Pancreas (tissue), 10 donors: ENCODE results near the gene N4BP3. TPM values are rescaled to one million over a fixed set of nuclear protein-coding genes. Genes with fewer than 3 reads are reported as not detected.

Source experiments
- ATAC-seq, 4 donors: fragments of 200-7000 bp; cut with Tn5 transposase; one replicate each; pipeline versions ENCODE4 v1.8.0 to v1.9.1; 2020; ENCODE audit warnings: mild to moderate bottlenecking in 4 of 4, moderate library complexity in 4 of 4
- DNase-seq, 6 donors: peaks; one replicate each; pipeline ENCODE4 v3.0.0-alpha.2; 2020
- FAIRE-seq: peaks from 2 replicates; lab custom pipeline; 2012; peaks lifted over from hg19 to GRCh38; lab: Jason Lieb, UNC
- H3K27ac ChIP-seq, 4 donors: fragments of 200-600 bp; sonication (generic); 1 replicate in 3 of 4; 2 replicates in 1 of 4; pipeline versions ENCODE4 v1.5.0 to v1.8.0; 2020
- H3K27me3 ChIP-seq, 4 donors: fragments of 200-600 bp; one replicate each; pipeline ENCODE4 v1.8.0; 2021
- H3K36me3 ChIP-seq, 3 donors: fragments of 200-600 bp; sonication (generic) in 1 of 3; one replicate each; pipeline versions ENCODE4 v1.5.0 to v1.8.0; 2020 to 2021
- H3K4me1 ChIP-seq, 3 donors: fragments of 200-600 bp; one replicate each; pipeline ENCODE4 v1.8.0; 2021
- H3K4me3 ChIP-seq, 4 donors: fragments of 200-600 bp; sonication (generic) in 2 of 4; one replicate each; pipeline versions ENCODE4 v1.5.0 to v1.8.0; 2020 to 2021
- H3K9me3 ChIP-seq, 4 donors: fragments of 200-600 bp; one replicate each; pipeline ENCODE4 v1.8.0; 2021
- CTCF ChIP-seq, 4 donors: fragments of 200-600 bp; sonication (generic) in 3 of 4; IDR thresholded peaks; one replicate each; pipeline versions ENCODE4 v1.5.0 to v1.8.0; 2021; ENCODE audit warnings: antibody characterized with exemption in 4 of 4
- WGBS, 2 donors: extraction: QIAGEN DNeasy Blood & Tissue Kit; methylation state at CpG; one replicate each; pipeline ENCODE4 v1.1.7; 2013; 5-methylcytosine and 5-hydroxymethylcytosine counted together
- intact Hi-C, 3 donors: fragments of 100-400 bp; cut with DNase I; formaldehyde crosslinking; loops; one replicate each; pipeline versions ENCODE4 v1.11.1 to v1.14.2; 2022
- polyA plus RNA-seq, 2 donors: library from polyadenylated mRNA; stranded (reverse); fragments of 200-250 nt; gene quantifications; one replicate each; pipeline ENCODE4 v1.2.3, GENCODE V29; 2013
- total RNA-seq, 6 donors: library from RNA; stranded (reverse); fragmentation: NEBNext Ultra II Directional in 4 of 6; extraction: Animal tissue kit (Norgen Biotek cat#: 25700) in 4 of 6; gene quantifications; one replicate each; pipeline versions ENCODE4 v1.2.1 to v1.2.4, GENCODE V29; 2021 to 2023
- donor health status: healthy with polysubstance abuse.
- donor health status: DM: no; HTN: no; CAD: no; lungs with moderate emphysema.
- donor health status: DM: no; HTN: no; CAD: no.
- donor health status: control.
- donor health status: control.
- donor health status: Bipolar disorder and iron deficiency.
- donor health status: DM: yes; HTN: yes; CAD: no.
- donor health status: DM: no; HTN: no; CAD: no.
- donor health status: DM: no; HTN: no; CAD: no.
- donor health status: DM: yes; HTN: yes; CAD: no.

The N4BP3 gene
- total and polyA plus RNA-seq, 8 donors: 0.23 to 1.1 (median 0.59) TPM

GRCh38 chr5:178137991-178138390 is 24.7 kb downstream of the N4BP3 start:
- Histone ChIP-seq H3K27ac (no peak overlapping the region), H3K36me3 (peaks cover 0 to 12% (median 0%) of the 10 kb centered on the region in 3 donors), H3K4me3 (no peak overlapping the region), H3K27me3 (no peaks in the 10 kb centered on the region), H3K9me3 (no peaks in the 10 kb centered on the region), H3K4me1 (peaks cover 0 to 3% (median 0%) of the 10 kb centered on the region in 3 donors)
- 90 to 93% methylated on average over 12 of the region's 12 CpGs for WGBS, 2 donors
- ATAC-seq: no peak
- no peak for FAIRE-seq
- peak in 1 of 6 donors; percentile 37 for DNase-seq
- no peak for TF ChIP-seq CTCF (IDR thresholded peaks at IDR 0.05)
- intact Hi-C loops: no loop called here

GRCh38 chr5:178141550-178141949 is 28.2 kb downstream of the N4BP3 start:
- WGBS, 2 donors: 96 to 98% methylated on average over 4 of the region's 4 CpGs
- Histone ChIP-seq H3K27me3 (no peaks in the 10 kb centered on the region), H3K4me1 (no peaks in the 10 kb centered on the region), H3K9me3 (no peaks in the 10 kb centered on the region), H3K27ac (no peak overlapping the region), H3K36me3 (peaks cover 0 to 36% (median 0%) of the 10 kb centered on the region in 3 donors), H3K4me3 (no peak overlapping the region)
- TF ChIP-seq CTCF (IDR thresholded peaks at IDR 0.05): no peak
- FAIRE-seq (no peak), DNase-seq (no peak), ATAC-seq (no peak)
- intact Hi-C loops: no loop called here

- Histone ChIP-seq H3K4me1 (no peaks in the 10 kb centered on the region), H3K27me3 (no peaks in the 10 kb centered on the region), H3K36me3 (peaks cover 0 to 41% (median 8%) of the 10 kb centered on the region in 3 donors), H3K27ac (no peak overlapping the region), H3K4me3 (no peak overlapping the region), H3K9me3 (no peaks in the 10 kb centered on the region)
- intact Hi-C loops: no loop called here
- no peak for DNase-seq
- 82 to 86% methylated on average over 20 of the region's 20 CpGs for WGBS, 2 donors
- no peak for ATAC-seq
- no peak for FAIRE-seq
- TF ChIP-seq CTCF (IDR thresholded peaks at IDR 0.05): no peak
Measured at GRCh38 chr5:178142642-178143041, 29.3 kb downstream of the N4BP3 start.

GRCh38 chr5:178143246-178143645 is 29.9 kb downstream of the N4BP3 start:
- Histone ChIP-seq H3K4me3 (no peak overlapping the region), H3K9me3 (no peaks in the 10 kb centered on the region), H3K4me1 (no peaks in the 10 kb centered on the region), H3K27ac (no peak overlapping the region), H3K36me3 (peaks cover 0 to 46% (median 10%) of the 10 kb centered on the region in 3 donors), H3K27me3 (no peaks in the 10 kb centered on the region)
- DNase-seq (no peak), ATAC-seq (no peak), FAIRE-seq (no peak)
- no peak for TF ChIP-seq CTCF (IDR thresholded peaks at IDR 0.05)
- intact Hi-C loops: no loop called here
- WGBS, 2 donors: 84 to 93% methylated on average over 6 of the region's 6 CpGs

- Histone ChIP-seq H3K4me3 (no peak overlapping the region), H3K27me3 (no peaks in the 10 kb centered on the region), H3K4me1 (no peaks in the 10 kb centered on the region), H3K9me3 (no peaks in the 10 kb centered on the region), H3K36me3 (peaks cover 0 to 53% (median 17%) of the 10 kb centered on the region in 3 donors), H3K27ac (no peak overlapping the region)
- ATAC-seq (no peak), FAIRE-seq (no peak), DNase-seq (no peak)
- intact Hi-C loops: no loop called here
- WGBS, 2 donors: 69 to 70% methylated on average over 10 of the region's 10 CpGs
- TF ChIP-seq CTCF (IDR thresholded peaks at IDR 0.05): no peak
Measured at GRCh38 chr5:178143901-178144300, 30.6 kb downstream of the N4BP3 start.
